Measurements from ENCODE around the gene CPT1B.

DNA sequence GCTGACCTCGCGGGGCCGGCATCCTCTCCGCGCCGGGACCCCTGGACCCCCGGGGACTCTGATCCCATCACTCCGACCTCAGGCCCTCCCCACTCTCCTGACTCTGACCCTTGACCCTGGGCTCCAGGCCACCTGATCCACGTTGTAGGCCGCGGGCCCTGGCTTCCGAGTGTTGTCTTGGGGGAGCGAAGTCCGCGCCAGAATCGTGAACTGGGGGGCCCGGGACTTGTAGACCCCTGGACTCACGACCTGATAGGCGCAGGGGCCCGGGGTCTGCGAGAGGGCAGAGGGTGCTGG is 47.7 kb downstream of the CPT1B start:
- TF ChIP-seq POLR2A (IDR thresholded peaks at IDR 0.05; ENCODE audit: low read length) (no peak), GATA1 (IDR thresholded peaks at IDR 0.05; ENCODE audit: low read depth, low read length) (no peak)
